Right hindlimb (tissue), 1 donor: ENCODE measurements around the gene WNT2B.

ENCODE experiments used
- DNase-seq: peaks from one replicate; pipeline ENCODE4 v3.0.0-alpha.2; 2018

Gene WNT2B

GRCh38 chr1:112529301-112529700 lies 20.5 kb downstream of the WNT2B start:
- DNase-seq = no peak

- no peak for DNase-seq
Measured at GRCh38 chr1:112530832-112531231, 22.1 kb downstream of the WNT2B start.

- DNase-seq = no peak
Measured at GRCh38 chr1:112532064-112532463, 23.3 kb downstream of the WNT2B start.

- DNase-seq = no peak
Measured at GRCh38 chr1:112533029-112533428, 24.3 kb downstream of the WNT2B start.

- DNase-seq = no peak
Measured at GRCh38 chr1:112536561-112536960, 27.8 kb downstream of the WNT2B start.

- DNase-seq = no peak
Measured at GRCh38 chr1:112537456-112537855, 28.7 kb downstream of the WNT2B start.

GRCh38 chr1:112538883-112539282 lies 30.1 kb downstream of the WNT2B start:
- DNase-seq = no peak

GRCh38 chr1:112540226-112540794 lies 31.5 kb downstream of the WNT2B start:
- peak; percentile 24 for DNase-seq

GRCh38 chr1:112541299-112541698 lies 32.5 kb downstream of the WNT2B start:
- DNase-seq = no peak

GRCh38 chr1:112542206-112542973 lies 33.6 kb downstream of the WNT2B start:
- DNase-seq = no peak

GRCh38 chr1:112544011-112544688 lies 35.4 kb downstream of the WNT2B start:
- no peak for DNase-seq

GRCh38 chr1:112544751-112545150 lies 36.0 kb downstream of the WNT2B start:
- no peak for DNase-seq

GRCh38 chr1:112546076-112546475 lies 37.3 kb downstream of the WNT2B start:
- DNase-seq = no peak

GRCh38 chr1:112548547-112548946 lies 39.8 kb downstream of the WNT2B start:
- no peak for DNase-seq

GRCh38 chr1:112549590-112549989 lies 40.8 kb downstream of the WNT2B start:
- DNase-seq = no peak

GRCh38 chr1:112554411-112554810 lies 45.6 kb downstream of the WNT2B start:
- no peak for DNase-seq

GRCh38 chr1:112557385-112557784 lies 48.6 kb downstream of the WNT2B start:
- no peak for DNase-seq

- no peak for DNase-seq
Measured at GRCh38 chr1:112558634-112559033, 49.9 kb downstream of the WNT2B start.

- no peak for DNase-seq
Measured at GRCh38 chr1:112563341-112563740, 54.6 kb downstream of the WNT2B start.

- DNase-seq = no peak
Measured at GRCh38 chr1:112564081-112564480, 55.3 kb downstream of the WNT2B start.

- no peak for DNase-seq
Measured at GRCh38 chr1:112565800-112566199, 57.0 kb downstream of the WNT2B start.

- no peak for DNase-seq
Measured at GRCh38 chr1:112575154-112575804, 66.5 kb downstream of the WNT2B start.

GRCh38 chr1:112576240-112576639 lies 67.5 kb downstream of the WNT2B start:
- DNase-seq = no peak
